Epithelial cell of esophagus (primary cell): ENCODE data around the gene SLC27A5.

Experiments used
- DNase-seq: peaks from one replicate; pipeline ENCODE4 v3.0.0; 2010; ENCODE audit warnings: low read depth
- H3K4me3 ChIP-seq: 2 replicates; pipeline ENCODE4 v1.5.1; 2011; ENCODE audit warnings: mild to moderate bottlenecking, low read length, control low read depth
- TF ChIP-seq, protein P1 (sequence below): IDR thresholded peaks from 2 replicates; pipeline ENCODE4 v1.5.1; 2011; ENCODE audit warnings: low read depth, mild to moderate bottlenecking, low read length, control low read depth, inconsistent platforms; ENCODE audit not compliant: insufficient read depth; ENCODE audit errors: missing control alignments

The SLC27A5 gene

DNA sequence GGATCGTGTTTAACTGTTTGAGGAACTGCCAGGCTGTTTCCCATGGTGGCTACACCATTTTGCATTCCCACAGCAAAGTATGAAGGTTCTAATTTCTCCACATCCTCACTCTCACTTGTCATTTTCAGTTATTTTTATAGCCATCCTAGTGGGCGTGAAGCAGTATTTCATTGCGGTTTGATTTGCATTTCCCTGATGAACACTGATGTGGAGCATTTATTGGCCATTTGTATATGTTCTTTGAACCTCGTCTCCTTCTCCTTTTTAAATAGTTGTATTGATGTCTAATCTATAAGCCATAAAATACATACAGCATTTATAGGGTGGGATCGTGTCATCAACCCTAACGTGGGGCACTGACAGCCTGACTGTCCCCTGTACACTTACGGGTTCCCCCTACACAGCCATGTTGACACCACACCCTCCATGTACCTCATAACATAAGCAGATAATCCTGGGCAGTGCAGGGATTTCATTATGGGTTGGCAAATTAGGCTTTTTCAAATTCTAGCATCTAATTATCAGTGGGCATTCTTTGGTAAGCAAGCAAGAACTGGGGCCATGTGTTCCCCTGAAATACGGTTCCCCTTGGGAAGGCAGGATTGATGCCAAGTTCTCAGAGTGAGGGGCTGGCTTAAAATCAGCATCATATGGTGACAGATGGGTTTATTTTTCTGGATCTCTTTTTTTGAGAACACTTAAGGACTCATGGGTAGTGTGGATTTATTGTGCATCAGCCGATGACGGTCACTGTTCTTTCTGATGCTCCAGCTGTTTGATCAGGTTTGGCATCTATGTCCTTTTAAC, 19.4 kb upstream of the SLC27A5 start:
- TF ChIP-seq, protein P1, sequence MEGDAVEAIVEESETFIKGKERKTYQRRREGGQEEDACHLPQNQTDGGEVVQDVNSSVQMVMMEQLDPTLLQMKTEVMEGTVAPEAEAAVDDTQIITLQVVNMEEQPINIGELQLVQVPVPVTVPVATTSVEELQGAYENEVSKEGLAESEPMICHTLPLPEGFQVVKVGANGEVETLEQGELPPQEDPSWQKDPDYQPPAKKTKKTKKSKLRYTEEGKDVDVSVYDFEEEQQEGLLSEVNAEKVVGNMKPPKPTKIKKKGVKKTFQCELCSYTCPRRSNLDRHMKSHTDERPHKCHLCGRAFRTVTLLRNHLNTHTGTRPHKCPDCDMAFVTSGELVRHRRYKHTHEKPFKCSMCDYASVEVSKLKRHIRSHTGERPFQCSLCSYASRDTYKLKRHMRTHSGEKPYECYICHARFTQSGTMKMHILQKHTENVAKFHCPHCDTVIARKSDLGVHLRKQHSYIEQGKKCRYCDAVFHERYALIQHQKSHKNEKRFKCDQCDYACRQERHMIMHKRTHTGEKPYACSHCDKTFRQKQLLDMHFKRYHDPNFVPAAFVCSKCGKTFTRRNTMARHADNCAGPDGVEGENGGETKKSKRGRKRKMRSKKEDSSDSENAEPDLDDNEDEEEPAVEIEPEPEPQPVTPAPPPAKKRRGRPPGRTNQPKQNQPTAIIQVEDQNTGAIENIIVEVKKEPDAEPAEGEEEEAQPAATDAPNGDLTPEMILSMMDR = no peak
- no peak overlapping the region for H3K4me3 ChIP-seq
- DNase-seq = no peak

DNA sequence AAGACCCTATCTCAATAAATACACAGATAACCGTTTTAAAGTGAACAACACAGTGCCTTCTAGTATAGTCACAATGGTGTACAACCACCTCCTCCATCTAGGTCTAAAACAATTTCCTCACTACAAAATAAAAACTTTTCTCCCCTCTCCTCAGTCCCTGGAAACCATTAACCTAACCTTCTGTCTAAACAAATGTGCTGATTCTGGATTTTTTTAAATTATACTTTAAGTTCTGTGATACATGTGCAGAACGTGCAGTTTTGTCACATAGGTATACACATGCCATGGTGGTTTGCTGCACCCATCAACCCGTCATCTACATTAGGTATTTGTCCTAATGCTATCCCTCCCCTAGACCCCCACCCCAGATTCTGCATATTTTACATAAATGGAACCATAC, 17.6 kb upstream of the SLC27A5 start:
- no peak overlapping the region for H3K4me3 ChIP-seq
- TF ChIP-seq, protein P1 = no peak
- no peak for DNase-seq

DNA sequence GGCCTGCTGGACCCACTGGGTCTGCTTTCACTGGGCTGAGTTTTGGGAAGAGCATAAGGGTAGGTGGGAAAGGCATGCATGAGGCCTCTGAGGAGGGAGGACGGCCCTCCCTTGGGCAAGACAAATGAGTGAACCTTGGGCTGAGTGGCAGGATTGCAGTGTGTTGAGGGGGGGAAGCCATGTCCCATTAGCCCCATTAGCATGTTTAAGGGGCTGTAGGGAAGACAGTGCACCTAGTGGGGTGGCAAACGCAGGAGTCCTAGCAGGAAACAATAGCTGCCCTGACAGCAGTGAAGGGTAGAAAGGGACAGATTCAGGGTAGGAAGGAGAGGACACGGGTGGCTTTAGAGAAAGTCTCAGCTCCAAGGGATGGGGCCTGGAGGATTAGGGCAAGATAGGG, 10.9 kb upstream of the SLC27A5 start:
- no peak overlapping the region for H3K4me3 ChIP-seq
- TF ChIP-seq, protein P1 = no peak
- DNase-seq = no peak

DNA sequence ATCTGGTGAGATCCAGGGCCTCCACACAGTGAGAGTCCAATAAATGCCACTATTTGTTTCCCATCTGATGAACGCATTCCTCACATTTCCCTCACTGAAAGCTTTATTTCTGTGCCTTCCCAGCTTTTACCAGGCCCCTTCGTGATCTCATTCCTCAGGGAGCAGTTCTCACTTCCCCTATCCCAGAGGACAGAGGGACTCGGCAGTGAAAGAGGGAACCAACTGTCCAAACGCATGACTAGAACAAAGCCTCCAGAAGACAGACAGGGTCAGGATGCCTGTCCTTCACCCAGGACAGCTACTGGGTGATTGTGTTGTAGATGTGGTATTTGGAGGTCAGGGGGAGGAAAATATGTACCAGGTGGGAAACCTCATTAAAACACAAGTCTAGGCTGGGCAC, 9.9 kb upstream of the SLC27A5 start:
- H3K4me3 ChIP-seq = no peak overlapping the region
- TF ChIP-seq, protein P1 = no peak
- no peak for DNase-seq

DNA sequence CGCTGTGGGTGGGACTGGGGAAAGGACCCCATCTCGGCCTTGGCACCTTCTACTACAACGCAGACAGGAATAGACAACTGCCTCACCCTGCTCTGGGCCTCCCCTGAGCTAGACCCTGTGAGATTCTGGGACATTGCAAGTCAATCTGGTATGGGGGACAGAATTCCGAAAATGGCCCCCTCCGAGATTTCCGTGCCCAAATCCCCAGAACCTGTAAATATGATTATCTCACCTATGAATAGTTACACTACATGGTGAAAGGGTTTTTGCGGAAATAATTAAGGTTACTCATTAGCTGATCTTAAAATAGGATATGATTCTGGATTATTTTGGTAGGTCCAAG, 8.4 kb upstream of the SLC27A5 start:
- TF ChIP-seq, protein P1 = no peak
- H3K4me3 ChIP-seq = peak overlapping the region; percentile 73
- no peak for DNase-seq

DNA sequence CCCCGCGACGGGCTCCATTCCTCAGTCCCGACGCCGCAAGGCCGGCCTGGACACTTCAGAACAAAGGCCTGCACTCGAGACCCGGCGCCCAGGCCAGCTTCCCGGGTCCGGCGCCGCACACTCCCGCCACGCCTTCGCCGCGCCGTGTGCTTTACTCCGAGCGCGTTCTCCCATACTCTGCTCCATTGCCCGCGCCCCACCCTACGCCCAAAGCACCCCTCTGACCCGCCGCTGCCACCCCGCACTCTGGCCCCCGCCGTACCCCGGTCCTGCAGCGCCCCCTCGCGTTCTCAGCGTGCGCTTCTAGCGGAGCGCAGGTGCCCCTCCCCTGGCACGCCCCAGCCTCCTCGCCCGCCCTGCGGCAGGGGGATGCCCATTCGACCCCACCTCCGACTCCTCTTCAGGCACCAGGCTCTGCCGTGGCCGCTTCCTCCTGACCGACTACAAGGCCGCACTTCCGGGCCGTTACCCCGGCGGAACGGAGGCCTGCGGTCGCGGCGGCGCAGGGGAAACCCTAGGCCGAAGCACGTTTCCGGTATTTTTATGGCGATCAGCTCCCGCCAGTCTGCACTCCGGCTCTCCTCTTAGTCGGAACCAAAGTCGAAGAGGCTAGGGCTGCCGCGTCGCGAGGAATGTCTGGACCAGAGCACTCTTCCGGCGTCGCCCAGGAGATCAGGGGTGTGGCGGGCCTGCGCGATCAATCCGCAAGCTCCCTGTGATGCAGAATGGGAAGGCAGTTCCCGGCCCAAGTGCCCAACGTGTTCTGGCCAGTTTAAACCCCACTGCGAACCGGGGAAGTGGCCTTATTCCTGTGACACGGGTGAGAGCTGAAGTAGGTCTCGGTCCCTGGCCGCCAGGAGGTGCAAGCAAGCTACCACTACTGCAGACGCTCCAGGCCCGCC, 7.8 kb upstream of the SLC27A5 start, which contains the start of gene ZBTB45:
Gene ZBTB45, minus strand, starts transcription at position 456 of the 902 bp plus-strand sequence. CDS start 2,137 bp downstream, outside the sequence.
- H3K4me3 ChIP-seq = peak within 1 kb of the TSS; percentile 73
- DNase-seq = peak; percentile 97
- TF ChIP-seq, protein P1 = peak; percentile 58
